K562 (cell line): ENCODE results near the gene NRG3. TPM values are rescaled to one million over a fixed set of nuclear protein-coding genes. Genes with fewer than 3 reads are reported as not detected.

Experiments
- ATAC-seq: fragments of 200-7000 bp; cut with Tn5 transposase; 3 replicates; pipeline ENCODE4 v1.9.1; 2020; ENCODE audit warnings: moderate library complexity
- BruUV-seq: library from RNA; stranded (reverse); fragments of 400-500 nt; replicated peaks from 2 replicates; lab custom pipeline; 2021; lab: Mats Ljungman, UMichigan
- CTCF ChIA-PET: fragments of 300-600 bp; formaldehyde crosslinking; extraction: SDS; loops from one replicate; lab custom pipeline; 2021; ENCODE audit warnings: low intra/inter-chr PET ratio; lab: Yijun Ruan, JAX
- POLR2A ChIA-PET: fragments of 300-600, 350-650 bp; sonication (Branson Sonifier 250); formaldehyde crosslinking; extraction: SDS; loops from one replicate; lab custom pipeline; 2021; ENCODE audit warnings: antibody characterized with exemption, inconsistent platforms; lab: Yijun Ruan, JAX
- DNase-seq, 4 experiments: peaks; one replicate each; pipeline versions ENCODE4 v3.0.0 to v3.0.0-alpha.2; 2011 to 2018; ENCODE audit warnings: low spot score in 3 of 4, mixed read lengths in 3 of 4; ENCODE audit errors: extremely low read depth in 1 of 4
- FAIRE-seq: peaks from 2 replicates; lab custom pipeline; 2011; peaks lifted over from hg19 to GRCh38; lab: Jason Lieb, UNC
- H2AFZ ChIP-seq: 2 replicates; pipeline ENCODE4 v1.6.0; 2011; ENCODE audit warnings: low read depth, low read length, control low read depth, inconsistent platforms
- H3K27ac ChIP-seq: fragments of 200-600 bp; 3 replicates; pipeline ENCODE4 v1.8.0; 2011; ENCODE audit warnings: low read depth, mild to moderate bottlenecking, control low read depth, inconsistent platforms, low read length, moderate library complexity, mixed read lengths; ENCODE audit errors: extremely low read depth
- H3K27me3 ChIP-seq, 2 experiments: fragments of 300-600 bp in 1 of 2; 2 replicates in 1 of 2; 3 replicates in 1 of 2; pipeline versions ENCODE4 v1.6.0 to v1.8.0; 2011; ENCODE audit warnings: inconsistent platforms in 2 of 2, low read length in 2 of 2, mild to moderate bottlenecking in 1 of 2, mixed read lengths in 1 of 2, moderate library complexity in 1 of 2; ENCODE audit not compliant: control insufficient read depth in 2 of 2, insufficient read depth in 2 of 2
- H3K36me3 ChIP-seq: fragments of 300-600 bp; 3 replicates; pipeline ENCODE4 v1.8.0; 2011; ENCODE audit warnings: mild to moderate bottlenecking, low read length, inconsistent platforms; ENCODE audit not compliant: control insufficient read depth, insufficient read depth
- H3K4me1 ChIP-seq, 2 experiments: fragments of 200-600 bp in 1 of 2; replicated peaks in 1 of 2; 2 replicates in 1 of 2; 3 replicates in 1 of 2; pipeline versions ENCODE4 v1.5.1 to v1.8.0; 2011; ENCODE audit warnings: inconsistent platforms in 2 of 2, low read length in 2 of 2, mild to moderate bottlenecking in 1 of 2, mixed read lengths in 1 of 2, moderate library complexity in 1 of 2; ENCODE audit not compliant: control insufficient read depth in 2 of 2, insufficient read depth in 2 of 2
- H3K4me2 ChIP-seq: 2 replicates; pipeline ENCODE4 v1.6.1; 2011; ENCODE audit warnings: low read length, control low read depth, inconsistent platforms, mixed read lengths; ENCODE audit not compliant: insufficient read depth
- H3K4me3 ChIP-seq: fragments of 200-600 bp; sonication (generic), shearing (Covaris generic); 2 replicates; pipeline ENCODE4 v1.5.1; 2016; ENCODE audit warnings: control low read depth, inconsistent platforms
- H3K79me2 ChIP-seq: fragments of 200-600 bp; 3 replicates; pipeline ENCODE4 v1.8.0; 2011; ENCODE audit warnings: low read length, inconsistent platforms; ENCODE audit not compliant: control insufficient read depth, insufficient read depth
- H3K9ac ChIP-seq, 2 experiments: 2 replicates each; pipeline versions ENCODE4 v1.6.0 to v1.6.1; 2011; ENCODE audit warnings: low read depth in 2 of 2, low read length in 2 of 2, control low read depth in 1 of 2, inconsistent platforms in 1 of 2, mild to moderate bottlenecking in 1 of 2, mixed read lengths in 1 of 2; ENCODE audit not compliant: insufficient read depth in 1 of 2
- H3K9me1 ChIP-seq: one replicate; pipeline ENCODE4 v1.6.0; 2011; ENCODE audit warnings: inconsistent platforms, mild to moderate bottlenecking, low read length, moderate library complexity; ENCODE audit not compliant: control insufficient read depth, insufficient read depth
- H3K9me3 ChIP-seq: replicated peaks from 2 replicates; pipeline ENCODE4 v1.5.1; 2011; ENCODE audit warnings: low read depth, low read length, inconsistent platforms; ENCODE audit not compliant: control insufficient read depth, insufficient read depth
- H4K20me1 ChIP-seq: replicated peaks from 2 replicates; pipeline ENCODE4 v1.6.1; 2011; ENCODE audit warnings: low read length, inconsistent platforms, mixed read lengths; ENCODE audit not compliant: control insufficient read depth, insufficient read depth
- E2F6 ChIP-seq, 2 experiments: IDR thresholded peaks; 2 replicates each; pipeline ENCODE4 v1.6.1; 2011; ENCODE audit warnings: borderline replicate concordance in 1 of 2, control low read depth in 1 of 2, low read depth in 1 of 2, low read length in 1 of 2, mild to moderate bottlenecking in 1 of 2, mixed read lengths in 1 of 2, moderate library complexity in 1 of 2; ENCODE audit not compliant: insufficient read depth in 1 of 2, insufficient read length in 1 of 2, poor library complexity in 1 of 2, severe bottlenecking in 1 of 2; ENCODE audit errors: extremely low read depth in 1 of 2
- FOXJ3 ChIP-seq: sonication (generic); formaldehyde crosslinking; IDR thresholded peaks from 2 replicates; pipeline ENCODE4 v1.4.0; 2020; ENCODE audit warnings: mild to moderate bottlenecking, missing genetic modification reagents
- MXD1 ChIP-seq: fragments of 250-450 bp; sonication (Bioruptor Pico); IDR thresholded peaks from 2 replicates; pipeline ENCODE4 v1.8.0; 2021; ENCODE audit warnings: borderline replicate concordance, mild to moderate bottlenecking, moderate library complexity; ENCODE audit not compliant: poor library complexity, severe bottlenecking
- RBM15 ChIP-seq: fragments of 200-400 bp; formaldehyde crosslinking; IDR thresholded peaks from 2 replicates; pipeline ENCODE4 v1.6.1; 2018; ENCODE audit warnings: mild to moderate bottlenecking, low read length, moderate library complexity; ENCODE audit not compliant: insufficient read depth
- SMARCA4 ChIP-seq: fragments of 450-650 bp; IDR thresholded peaks from 2 replicates; pipeline ENCODE4 v1.6.1; 2016
- SP2 ChIP-seq: IDR thresholded peaks from 2 replicates; pipeline ENCODE4 v1.6.1; 2011; ENCODE audit warnings: mild to moderate bottlenecking, low read depth, low read length, moderate library complexity; ENCODE audit not compliant: poor library complexity, severe bottlenecking; ENCODE audit errors: extremely low read depth
- TSC22D4 ChIP-seq: fragments of 450-650 bp; IDR thresholded peaks from 2 replicates; pipeline ENCODE4 v1.6.1; 2016; ENCODE audit warnings: missing genetic modification characterization, missing biosample characterization, control low read depth
- WGBS: fragments of 100-300 bp; shearing (Covaris generic); methylation state at CpG from one replicate; pipeline ENCODE4 v1.1.6; 2016; ENCODE audit warnings: low coverage, mixed read lengths; ENCODE audit not compliant: insufficient coverage; ENCODE audit errors: missing lambda C conversion rate; 5-methylcytosine and 5-hydroxymethylcytosine counted together
- in situ Hi-C: fragments of 300-500 bp; cut with MboI; formaldehyde crosslinking; loops from 4 replicates; pipeline ENCODE4 v1.15.0; 2018; ENCODE audit warnings: inconsistent platforms, mixed read lengths
- intact Hi-C: fragments of 100-400 bp; cut with micrococcal nuclease; formaldehyde crosslinking; loops from 2 replicates; pipeline ENCODE4 v1.14.2; 2022
- polyA plus RNA-seq, 8 experiments: library from polyadenylated mRNA; depleted of rRNA in 4 of 8; stranded (reverse) in 5 of 8; unstranded in 3 of 8; fragments of >200 nt; fragmentation: Nextera tagmentation in 2 of 8; fragmentation: Illumina TruSeq in 1 of 8; extraction: Ambion mirVana in 2 of 8; extraction: Trizol in 1 of 8; gene quantifications; 2 replicates each; pipeline versions ENCODE4 v1.2.1 to v1.2.3, GENCODE V29; 2011 to 2014; ENCODE audit warnings: inconsistent platforms in 1 of 8, missing spikeins in 1 of 8
- total RNA-seq, 7 experiments: library from RNA; depleted of rRNA in 6 of 7; stranded (reverse); fragments of >200 nt in 6 of 7; fragmentation: Illumina TruSeq in 2 of 7; extraction: Trizol in 2 of 7; gene quantifications; 2 replicates each; pipeline versions ENCODE4 v1.2.1 to v1.2.3, GENCODE V29; 2011 to 2021; ENCODE audit warnings: low replicate concordance in 1 of 7

The NRG3 gene
- total and polyA plus RNA-seq, 9 of the 15 experiments (the other 6 are each of a cell fraction or from before 2014, with no cell fraction given) = not detected

DNA sequence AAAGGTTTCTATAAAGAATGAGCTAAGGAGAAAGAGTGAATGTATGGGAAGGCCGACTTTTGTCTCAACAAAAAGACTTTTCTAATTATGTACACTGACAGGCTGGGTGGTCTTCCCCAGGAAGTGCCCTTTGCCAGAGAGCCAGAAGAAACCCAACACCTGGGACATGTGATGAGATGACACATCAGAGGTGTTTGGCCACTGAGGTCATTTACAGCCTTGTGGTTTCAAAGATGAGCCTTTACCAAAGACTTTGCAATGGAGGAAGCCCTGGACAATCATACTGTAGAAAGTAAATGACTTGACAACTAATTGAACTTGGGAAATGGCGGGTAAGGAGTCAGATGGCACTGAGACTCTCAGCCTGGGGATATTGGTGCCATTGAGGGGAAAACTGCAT lies 3.4 kb upstream of the NRG3 start:
- no peaks in the 10 kb centered on the region for H3K36me3 ChIP-seq
- no peak overlapping the region for H3K4me3 ChIP-seq
- no peak overlapping the region for H3K27ac ChIP-seq
- no peaks in the 10 kb centered on the region for H3K9me1 ChIP-seq
- no peak overlapping the region for H3K4me2 ChIP-seq
- no peaks in the 10 kb centered on the region; the same call in 1 of the 2 replicates for H3K9me3 ChIP-seq
- DNase-seq (no peak), FAIRE-seq (no peak), ATAC-seq (no peak)
- no peaks in the 10 kb centered on the region for H4K20me1 ChIP-seq
- WGBS = 0% methylated on average over 2 of the region's 2 CpGs
- no peaks in the 10 kb centered on the region for H3K79me2 ChIP-seq
- intact Hi-C loops (no loop called here), in situ Hi-C loops (no loop called here)
- no peak overlapping the region for H2AFZ ChIP-seq
- H3K4me1 ChIP-seq = no peaks in the 10 kb centered on the region
- POLR2A ChIA-PET = no interaction called here
- H3K27me3 ChIP-seq = no peaks in the 10 kb centered on the region
- H3K9ac ChIP-seq = no peak overlapping the region
- BruUV-seq = no TSS peak
- CTCF ChIA-PET = no interaction called here
- TF ChIP-seq MXD1 (no peak), E2F6 (IDR thresholded peaks at IDR 0.05; ENCODE audit: borderline replicate concordance in 1 of 2, extremely low read depth in 1 of 2, insufficient read depth in 1 of 2, insufficient read length in 1 of 2, low read depth in 1 of 2, low read length in 1 of 2, poor library complexity in 1 of 2, severe bottlenecking in 1 of 2) (no peak), FOXJ3 (no peak), SP2 (no peak), TSC22D4 (tag) (no peak), SMARCA4 (no peak), RBM15 (no peak)
